Body of pancreas (tissue), 4 donors: ENCODE measurements around the gene PLET1.

Source experiments
- CTCF ChIP-seq, 7 experiments: fragments of 450-650 bp in 4 of 7; fragments of 200-600 bp in 3 of 7; sonication (generic) in 3 of 7; IDR thresholded peaks; one replicate each; pipeline ENCODE4 v1.5.1; 2016 to 2019; ENCODE audit warnings: antibody characterized with exemption in 7 of 7
- POLR2A ChIP-seq, 3 donors: fragments of 450-650 bp; IDR thresholded peaks; one replicate each; pipeline ENCODE4 v1.6.1; 2016; ENCODE audit warnings: antibody characterized with exemption in 3 of 3, mild to moderate bottlenecking in 2 of 3

- TF ChIP-seq POLR2A (IDR thresholded peaks at IDR 0.05) (no peak), CTCF (IDR thresholded peaks at IDR 0.05) (no peak)
Observed at GRCh38 chr11:112249871-112250610, 10.6 kb downstream of the PLET1 start.
